C4-2B (cell line): ENCODE results near the gene ZNF678.

Experiments used
- ZFX ChIP-seq: fragments of 450-650 bp; IDR thresholded peaks from 2 replicates; pipeline ENCODE4 v1.6.1; 2017
- TF ChIP-seq, protein P1 (sequence below): fragments of 450-650 bp; conservative IDR thresholded peaks from 2 replicates; pipeline ENCODE4 v1.5.1; 2017; ENCODE audit warnings: mild to moderate bottlenecking

DNA sequence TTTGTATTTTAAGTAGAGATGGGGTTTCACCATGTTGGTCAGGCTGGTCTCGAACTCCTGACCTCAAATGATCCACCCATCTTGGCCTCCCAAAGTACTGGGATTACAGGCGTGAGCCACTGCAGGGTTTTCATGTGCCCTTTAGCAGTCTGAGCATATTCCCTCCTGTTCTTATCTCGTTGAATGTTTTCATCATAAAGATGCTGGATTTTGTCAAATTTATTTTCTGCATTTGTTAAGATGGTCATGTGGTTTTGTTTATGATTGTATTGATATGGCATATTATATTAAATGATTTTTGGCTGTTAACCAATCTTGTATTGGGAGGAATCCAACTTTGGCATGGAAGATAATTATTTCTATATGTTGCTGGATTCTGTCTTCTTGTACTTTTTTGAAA is 163.0 kb downstream of the ZNF678 start:
- TF ChIP-seq, protein P1, sequence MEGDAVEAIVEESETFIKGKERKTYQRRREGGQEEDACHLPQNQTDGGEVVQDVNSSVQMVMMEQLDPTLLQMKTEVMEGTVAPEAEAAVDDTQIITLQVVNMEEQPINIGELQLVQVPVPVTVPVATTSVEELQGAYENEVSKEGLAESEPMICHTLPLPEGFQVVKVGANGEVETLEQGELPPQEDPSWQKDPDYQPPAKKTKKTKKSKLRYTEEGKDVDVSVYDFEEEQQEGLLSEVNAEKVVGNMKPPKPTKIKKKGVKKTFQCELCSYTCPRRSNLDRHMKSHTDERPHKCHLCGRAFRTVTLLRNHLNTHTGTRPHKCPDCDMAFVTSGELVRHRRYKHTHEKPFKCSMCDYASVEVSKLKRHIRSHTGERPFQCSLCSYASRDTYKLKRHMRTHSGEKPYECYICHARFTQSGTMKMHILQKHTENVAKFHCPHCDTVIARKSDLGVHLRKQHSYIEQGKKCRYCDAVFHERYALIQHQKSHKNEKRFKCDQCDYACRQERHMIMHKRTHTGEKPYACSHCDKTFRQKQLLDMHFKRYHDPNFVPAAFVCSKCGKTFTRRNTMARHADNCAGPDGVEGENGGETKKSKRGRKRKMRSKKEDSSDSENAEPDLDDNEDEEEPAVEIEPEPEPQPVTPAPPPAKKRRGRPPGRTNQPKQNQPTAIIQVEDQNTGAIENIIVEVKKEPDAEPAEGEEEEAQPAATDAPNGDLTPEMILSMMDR = no peak
- TF ChIP-seq ZFX = no peak
